Mucosa of stomach (tissue), 1 donor: Measurements from ENCODE around the gene CTIF.

ENCODE experiments used
- H3K27me3 ChIP-seq: one replicate; pipeline ENCODE4 v1.7.0; 2013; ENCODE audit warnings: mild to moderate bottlenecking, low read length; ENCODE audit not compliant: control insufficient read depth, insufficient read depth
- H3K36me3 ChIP-seq: one replicate; pipeline ENCODE4 v1.7.0; 2013; ENCODE audit warnings: low read length; ENCODE audit not compliant: control insufficient read depth, insufficient read depth
- H3K4me1 ChIP-seq: one replicate; pipeline ENCODE4 v1.7.0; 2013; ENCODE audit warnings: mild to moderate bottlenecking, low read length; ENCODE audit not compliant: control insufficient read depth, insufficient read depth
- H3K4me3 ChIP-seq: one replicate; pipeline ENCODE4 v1.7.0; 2013; ENCODE audit warnings: low read length
- H3K9ac ChIP-seq: one replicate; pipeline ENCODE4 v1.7.0; 2013; ENCODE audit warnings: mild to moderate bottlenecking, low read length, moderate library complexity
- H3K9me3 ChIP-seq: one replicate; pipeline ENCODE4 v1.7.0; 2013; ENCODE audit warnings: mild to moderate bottlenecking, low read length, moderate library complexity; ENCODE audit not compliant: control insufficient read depth
- donor health status: Pancreatic carcinoma.

CTIF gene

GRCh38 chr18:48892146-48892855, 353.5 kb downstream of the CTIF start:
- H3K4me1 ChIP-seq: peaks cover 29% of the 10 kb centered on the region
- no peak overlapping the region for H3K9ac ChIP-seq
- H3K9me3 ChIP-seq: no peaks in the 10 kb centered on the region
- H3K4me3 ChIP-seq: no peak overlapping the region
- H3K27me3 ChIP-seq: no peaks in the 10 kb centered on the region
- no peaks in the 10 kb centered on the region for H3K36me3 ChIP-seq

GRCh38 chr18:48893061-48893607, 354.3 kb downstream of the CTIF start:
- Histone ChIP-seq H3K4me1 (peaks cover 32% of the 10 kb centered on the region), H3K4me3 (no peak overlapping the region), H3K36me3 (no peaks in the 10 kb centered on the region), H3K9ac (peak overlapping the region; percentile 3), H3K27me3 (no peaks in the 10 kb centered on the region), H3K9me3 (no peaks in the 10 kb centered on the region)

GRCh38 chr18:48893608-48894600, 355.1 kb downstream of the CTIF start:
- H3K9me3 ChIP-seq: no peaks in the 10 kb centered on the region
- no peaks in the 10 kb centered on the region for H3K36me3 ChIP-seq
- no peak overlapping the region for H3K4me3 ChIP-seq
- H3K4me1 ChIP-seq: peaks cover 32% of the 10 kb centered on the region
- no peaks in the 10 kb centered on the region for H3K27me3 ChIP-seq
- peak overlapping the region; percentile 3 for H3K9ac ChIP-seq

GRCh38 chr18:48894799-48895346, 356.0 kb downstream of the CTIF start:
- H3K9me3 ChIP-seq: no peaks in the 10 kb centered on the region
- H3K27me3 ChIP-seq: no peaks in the 10 kb centered on the region
- no peaks in the 10 kb centered on the region for H3K36me3 ChIP-seq
- no peak overlapping the region for H3K9ac ChIP-seq
- peaks cover 27% of the 10 kb centered on the region for H3K4me1 ChIP-seq
- no peak overlapping the region for H3K4me3 ChIP-seq

- Histone ChIP-seq H3K4me3 (no peak overlapping the region), H3K9ac (no peak overlapping the region), H3K27me3 (no peaks in the 10 kb centered on the region), H3K4me1 (peaks cover 32% of the 10 kb centered on the region), H3K9me3 (no peaks in the 10 kb centered on the region), H3K36me3 (no peaks in the 10 kb centered on the region)
These were observed 357.6 kb downstream of the CTIF start for GRCh38 chr18:48896326-48896874.

GRCh38 chr18:48896875-48897511, 358.2 kb downstream of the CTIF start:
- Histone ChIP-seq H3K4me3 (no peak overlapping the region), H3K27me3 (no peaks in the 10 kb centered on the region), H3K36me3 (no peaks in the 10 kb centered on the region), H3K9me3 (no peaks in the 10 kb centered on the region), H3K9ac (no peak overlapping the region), H3K4me1 (peaks cover 37% of the 10 kb centered on the region)

- no peaks in the 10 kb centered on the region for H3K27me3 ChIP-seq
- H3K4me1 ChIP-seq: peaks cover 43% of the 10 kb centered on the region
- no peaks in the 10 kb centered on the region for H3K36me3 ChIP-seq
- no peak overlapping the region for H3K9ac ChIP-seq
- no peak overlapping the region for H3K4me3 ChIP-seq
- no peaks in the 10 kb centered on the region for H3K9me3 ChIP-seq
These were observed 358.7 kb downstream of the CTIF start for GRCh38 chr18:48897531-48897930.

- H3K9ac ChIP-seq: no peak overlapping the region
These were observed 359.7 kb downstream of the CTIF start for GRCh38 chr18:48898521-48898920.

GRCh38 chr18:48899558-48900174, 360.8 kb downstream of the CTIF start:
- H3K27me3 ChIP-seq: no peaks in the 10 kb centered on the region
- H3K9ac ChIP-seq: no peak overlapping the region
- no peaks in the 10 kb centered on the region for H3K36me3 ChIP-seq
- no peak overlapping the region for H3K4me3 ChIP-seq
- peaks cover 35% of the 10 kb centered on the region for H3K4me1 ChIP-seq
- H3K9me3 ChIP-seq: no peaks in the 10 kb centered on the region

More at GRCh38 chr18:48898521-48898920, 359.7 kb downstream of the CTIF start:
- peaks cover 41% of the 10 kb centered on the region for H3K4me1 ChIP-seq
- H3K36me3 ChIP-seq: no peaks in the 10 kb centered on the region
- H3K27me3 ChIP-seq: no peaks in the 10 kb centered on the region
- no peak overlapping the region for H3K4me3 ChIP-seq
- no peaks in the 10 kb centered on the region for H3K9me3 ChIP-seq

- no peaks in the 10 kb centered on the region for H3K27me3 ChIP-seq
- H3K36me3 ChIP-seq: no peaks in the 10 kb centered on the region
- H3K9ac ChIP-seq: no peak overlapping the region
- H3K4me3 ChIP-seq: no peak overlapping the region
- H3K4me1 ChIP-seq: peaks cover 35% of the 10 kb centered on the region
- no peaks in the 10 kb centered on the region for H3K9me3 ChIP-seq
These were observed 361.6 kb downstream of the CTIF start for GRCh38 chr18:48900469-48900868.
